Suprapubic skin (tissue), 4 donors: ENCODE results near the gene TRIM15. TPM values are rescaled to one million over a fixed set of nuclear protein-coding genes. Genes with fewer than 3 reads are reported as not detected.
A peak's percentile ranks its signal among the peaks of the same experiment; 100 is the strongest.
"Not testable (repeated sequence)": the region's sequence is repeated elsewhere in the genome, so short reads cannot be mapped to it uniquely, and the experiment has no call there.

Source experiments
- DNase-seq, 2 donors: peaks; one replicate each; pipeline ENCODE4 v3.0.0-alpha.2; 2019; ENCODE audit warnings: low spot score in 2 of 2
- H3K27ac ChIP-seq: fragments of 200-600 bp; sonication (generic); one replicate; pipeline ENCODE4 v1.5.1; 2019
- H3K27me3 ChIP-seq: fragments of 200-600 bp; sonication (generic); one replicate; pipeline ENCODE4 v1.5.1; 2019
- H3K36me3 ChIP-seq: fragments of 200-600 bp; sonication (generic); one replicate; pipeline ENCODE4 v1.5.1; 2019
- H3K4me1 ChIP-seq: fragments of 200-600 bp; sonication (generic); one replicate; pipeline ENCODE4 v1.5.1; 2019
- H3K4me3 ChIP-seq: fragments of 200-600 bp; sonication (generic); one replicate; pipeline ENCODE4 v1.5.1; 2019; ENCODE audit warnings: mild to moderate bottlenecking
- H3K9me3 ChIP-seq: fragments of 200-600 bp; sonication (generic); one replicate; pipeline ENCODE4 v1.5.1; 2019
- CTCF ChIP-seq, 2 donors: fragments of 200-600 bp in 1 of 2; fragments of 450-650 bp in 1 of 2; sonication (generic) in 1 of 2; IDR thresholded peaks; one replicate each; pipeline ENCODE4 v1.5.1; 2016 to 2019; ENCODE audit warnings: antibody characterized with exemption in 2 of 2, mild to moderate bottlenecking in 1 of 2, moderate library complexity in 1 of 2
- EP300 ChIP-seq: sonication (generic); formaldehyde crosslinking; IDR thresholded peaks from one replicate; pipeline ENCODE4 v1.6.1; 2017; ENCODE audit warnings: antibody characterized with exemption
- POLR2A ChIP-seq, 2 donors: fragments of 450-650 bp; IDR thresholded peaks; one replicate each; pipeline ENCODE4 v1.6.1; 2017; ENCODE audit warnings: antibody characterized with exemption in 2 of 2, mild to moderate bottlenecking in 2 of 2, moderate library complexity in 2 of 2
- POLR2AphosphoS5 ChIP-seq, 3 donors: sonication (generic); formaldehyde crosslinking; IDR thresholded peaks; one replicate each; pipeline ENCODE4 v1.6.1; 2017; ENCODE audit warnings: antibody characterized with exemption in 3 of 3
- WGBS: methylation state at CpG from one replicate; pipeline ENCODE4 v1.1.5; 2018; 5-methylcytosine and 5-hydroxymethylcytosine counted together
- total RNA-seq, 4 donors: library from RNA; depleted of rRNA; stranded (reverse); fragments of >200 nt; gene quantifications; one replicate each; pipeline ENCODE4 v1.1.0, GENCODE V29; 2016

The TRIM15 gene
- total RNA-seq, 4 donors from 2014 or later: 0.19 to 1.6 (median 0.73) TPM

- H3K27me3 ChIP-seq: no peaks in the 10 kb centered on the region
- H3K9me3 ChIP-seq: no peaks in the 10 kb centered on the region
- peaks cover 38% of the 10 kb centered on the region for H3K4me1 ChIP-seq
- peak overlapping the region; percentile 98 for H3K27ac ChIP-seq
- H3K4me3 ChIP-seq: peak overlapping the region; percentile 95
- WGBS: under 1% methylated on average over 16 of the region's 45 CpGs
- peak; percentile 93 to 94 for DNase-seq
- no peaks in the 10 kb centered on the region for H3K36me3 ChIP-seq
- TF ChIP-seq POLR2AphosphoS5 (IDR thresholded peaks at IDR 0.05) (peak in 2 of 3 donors; percentile 21 to 57), CTCF (IDR thresholded peaks at IDR 0.05) (no peak), POLR2A (IDR thresholded peaks at IDR 0.05) (no peak), EP300 (no peak)
Measured at GRCh38 chr6:30213957-30214656, 50.8 kb downstream of the TRIM15 start.

GRCh38 chr6:30214657-30214982 lies 51.3 kb downstream of the TRIM15 start:
- TF ChIP-seq CTCF (IDR thresholded peaks at IDR 0.05) (no peak), POLR2A (IDR thresholded peaks at IDR 0.05) (no peak)

GRCh38 chr6:30216096-30216495 lies 52.8 kb downstream of the TRIM15 start:
- Histone ChIP-seq H3K27ac (no peak overlapping the region), H3K9me3 (no peaks in the 10 kb centered on the region), H3K4me1 (peaks cover 18% of the 10 kb centered on the region), H3K4me3 (no peak overlapping the region), H3K27me3 (no peaks in the 10 kb centered on the region), H3K36me3 (no peaks in the 10 kb centered on the region)
- no peak for TF ChIP-seq EP300
- TF ChIP-seq CTCF (IDR thresholded peaks at IDR 0.05): no peak
- TF ChIP-seq POLR2A (IDR thresholded peaks at IDR 0.05): no peak
- no peak for TF ChIP-seq POLR2AphosphoS5 (IDR thresholded peaks at IDR 0.05)
- 63% methylated on average over 3 of the region's 3 CpGs for WGBS
- DNase-seq: no peak

More at GRCh38 chr6:30214657-30214982, 51.3 kb downstream of the TRIM15 start:
- WGBS: 70% methylated on average over 14 of the region's 14 CpGs
- H3K27ac ChIP-seq: peak overlapping the region; percentile 98
- peaks cover 33% of the 10 kb centered on the region for H3K4me1 ChIP-seq
- peak overlapping the region; percentile 95 for H3K4me3 ChIP-seq
- no peak for DNase-seq
- no peaks in the 10 kb centered on the region for H3K27me3 ChIP-seq
- no peaks in the 10 kb centered on the region for H3K36me3 ChIP-seq
- no peaks in the 10 kb centered on the region for H3K9me3 ChIP-seq

GRCh38 chr6:30219244-30219643 lies 55.9 kb downstream of the TRIM15 start:
- no peaks in the 10 kb centered on the region for H3K27me3 ChIP-seq
- TF ChIP-seq POLR2AphosphoS5 (IDR thresholded peaks at IDR 0.05): no peak
- peak in 1 of 2 donors; percentile 82 for TF ChIP-seq CTCF (IDR thresholded peaks at IDR 0.05)
- no peak overlapping the region for H3K27ac ChIP-seq
- 0% methylated on average over 1 of the region's 1 CpG for WGBS
- no peak overlapping the region for H3K4me3 ChIP-seq
- H3K4me1 ChIP-seq: peaks cover 3% of the 10 kb centered on the region
- H3K9me3 ChIP-seq: no peaks in the 10 kb centered on the region
- H3K36me3 ChIP-seq: no peaks in the 10 kb centered on the region
- no peak for DNase-seq

GRCh38 chr6:30221395-30221794 lies 58.0 kb downstream of the TRIM15 start:
- WGBS: 81% methylated on average over 6 of the region's 6 CpGs

GRCh38 chr6:30221956-30222355 lies 58.6 kb downstream of the TRIM15 start:
- H3K27ac ChIP-seq, H3K27me3 ChIP-seq, H3K4me1 ChIP-seq, H3K4me3 ChIP-seq, H3K9me3 ChIP-seq, DNase-seq, H3K36me3 ChIP-seq: not testable (repeated sequence)
- WGBS: 97% methylated on average over 11 of the region's 23 CpGs

More at GRCh38 chr6:30221395-30221794, 58.0 kb downstream of the TRIM15 start:
- not testable (repeated sequence) for H3K4me3 ChIP-seq, H3K9me3 ChIP-seq, H3K27me3 ChIP-seq, H3K36me3 ChIP-seq, H3K4me1 ChIP-seq, DNase-seq, H3K27ac ChIP-seq

Other genes with a start within 250 kb of the TRIM15 start
- 100 to 1,000 TPM; 455 to 546 (median 499) TPM for gene HLA-A, start 221.0 kb upstream of the TRIM15 start, total RNA-seq
- gene POLR1H, start 102.3 kb upstream of the TRIM15 start, total RNA-seq: 10 to 100 TPM; 16.7 to 23.9 (median 21.6) TPM
- 10 to 100 TPM; 35.2 to 54.4 (median 44.2) TPM for gene PPP1R11, start 96.3 kb upstream of the TRIM15 start, total RNA-seq
- 10 to 100 TPM; 29.1 to 73.1 (median 44.6) TPM for gene RNF39, start 87.8 kb upstream of the TRIM15 start, total RNA-seq
- under 1 TPM in 1 of 4 donors, not detected in 3; 0.57 TPM for gene TRIM31, start 50.5 kb upstream of the TRIM15 start, total RNA-seq
- not detected for gene TRIM40, start 27.4 kb upstream of the TRIM15 start, total RNA-seq
- 1 to 10 TPM in 2 of 4 donors, under 1 TPM in 2; 0.76 to 1.6 (median 1.1) TPM for gene TRIM10, start 2.3 kb upstream of the TRIM15 start, total RNA-seq
- 10 to 100 TPM; 61.3 to 79.0 (median 72.5) TPM for gene TRIM26, start 49.9 kb downstream of the TRIM15 start, total RNA-seq
- gene TRIM39, start 163.4 kb downstream of the TRIM15 start, total RNA-seq: 10 to 100 TPM in 2 of 4 donors, 1 to 10 TPM in 2; 6.6 to 17.8 (median 9.2) TPM
- gene RPP21, start 181.6 kb downstream of the TRIM15 start, total RNA-seq: 100 to 1,000 TPM in 1 of 4 donors, 10 to 100 TPM in 3; 71.4 to 106 (median 91.1) TPM